HG03571 (cell line): Measurements from ENCODE around the gene CXCL16.

Experiments used
- ATAC-seq: cut with Tn5 transposase; IDR thresholded peaks from one replicate; pipeline ENCODE4 v1.9.1; 2021; ENCODE audit not compliant: unreplicated experiment

CXCL16 gene

DNA sequence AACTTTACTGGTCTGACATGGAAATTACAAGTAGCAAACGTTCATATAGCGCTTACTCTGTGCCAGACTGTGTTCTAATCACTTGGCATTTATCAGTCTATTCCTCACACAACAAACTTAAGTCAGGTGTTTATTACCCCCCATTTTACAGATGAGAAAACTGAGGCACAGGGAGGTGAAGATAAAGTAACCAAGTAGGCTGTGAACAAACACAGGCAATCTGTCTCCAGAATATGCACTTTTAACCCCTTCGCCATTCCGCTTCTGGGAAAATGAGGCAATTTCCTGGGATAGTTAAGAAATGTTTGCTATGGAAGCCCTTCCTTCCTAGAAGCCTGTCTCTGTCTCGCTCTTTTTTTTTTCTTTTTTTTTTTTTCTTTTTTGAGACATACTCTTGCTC, 12.2 kb upstream of the CXCL16 start:
- no peak for ATAC-seq

DNA sequence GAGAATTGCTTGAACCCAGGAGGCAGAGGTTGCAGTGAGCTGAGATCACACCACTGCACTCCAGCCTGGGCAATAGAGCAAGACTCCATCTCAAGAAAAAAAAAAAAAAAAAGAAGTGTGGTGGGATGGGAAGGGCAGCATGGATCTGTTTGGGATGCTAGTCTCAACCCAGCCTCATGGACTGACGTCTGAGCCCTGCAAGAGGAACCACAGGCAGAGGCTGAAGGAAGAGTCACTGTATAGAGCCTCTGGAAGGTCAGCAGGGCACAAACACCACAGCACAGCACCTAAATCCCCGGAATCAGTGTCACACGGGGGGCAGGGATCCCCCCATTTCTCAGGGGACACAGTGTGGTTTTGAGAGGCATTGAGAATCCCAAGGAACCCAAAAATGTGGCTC, 10.9 kb upstream of the CXCL16 start:
- no peak for ATAC-seq

DNA sequence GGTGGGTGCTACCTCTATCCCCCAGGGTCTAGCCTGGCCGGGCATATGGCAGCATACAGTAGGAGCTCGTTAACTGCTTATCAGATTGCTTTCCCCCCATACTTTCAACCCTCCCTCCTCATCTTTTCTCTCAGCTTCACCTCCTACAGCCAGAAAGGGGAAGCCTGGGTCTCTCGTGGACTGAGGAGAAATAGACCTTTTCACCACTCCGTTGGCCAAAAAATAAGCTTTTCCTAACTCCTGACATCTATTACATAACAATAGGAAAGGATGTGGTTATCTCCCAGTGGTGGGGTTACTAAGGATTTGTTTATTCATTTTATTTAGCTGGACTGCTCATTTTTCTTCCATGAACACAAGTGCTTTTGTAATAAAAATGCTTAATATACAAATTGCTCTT, 9.0 kb upstream of the CXCL16 start:
- ATAC-seq, result no peak

DNA sequence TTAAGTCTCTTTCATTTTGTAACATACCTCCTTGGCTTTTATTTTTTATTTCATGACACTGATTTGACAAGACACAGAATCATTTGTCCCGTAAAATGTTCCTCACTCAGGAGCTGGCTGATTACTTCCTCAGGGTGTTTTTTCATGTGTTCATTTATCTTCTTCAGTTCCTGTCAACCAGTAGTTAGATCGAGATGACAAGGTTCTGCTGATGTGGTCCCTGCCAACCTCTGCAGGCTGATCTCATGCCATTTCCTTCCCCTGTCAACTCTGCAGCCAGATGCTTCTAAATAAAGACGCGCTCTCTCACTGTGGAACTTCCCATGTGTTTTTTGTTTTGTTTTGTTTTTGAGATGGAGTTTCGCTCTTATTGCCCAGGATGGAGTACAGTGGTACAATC, 8.1 kb upstream of the CXCL16 start:
- ATAC-seq, result no peak

DNA sequence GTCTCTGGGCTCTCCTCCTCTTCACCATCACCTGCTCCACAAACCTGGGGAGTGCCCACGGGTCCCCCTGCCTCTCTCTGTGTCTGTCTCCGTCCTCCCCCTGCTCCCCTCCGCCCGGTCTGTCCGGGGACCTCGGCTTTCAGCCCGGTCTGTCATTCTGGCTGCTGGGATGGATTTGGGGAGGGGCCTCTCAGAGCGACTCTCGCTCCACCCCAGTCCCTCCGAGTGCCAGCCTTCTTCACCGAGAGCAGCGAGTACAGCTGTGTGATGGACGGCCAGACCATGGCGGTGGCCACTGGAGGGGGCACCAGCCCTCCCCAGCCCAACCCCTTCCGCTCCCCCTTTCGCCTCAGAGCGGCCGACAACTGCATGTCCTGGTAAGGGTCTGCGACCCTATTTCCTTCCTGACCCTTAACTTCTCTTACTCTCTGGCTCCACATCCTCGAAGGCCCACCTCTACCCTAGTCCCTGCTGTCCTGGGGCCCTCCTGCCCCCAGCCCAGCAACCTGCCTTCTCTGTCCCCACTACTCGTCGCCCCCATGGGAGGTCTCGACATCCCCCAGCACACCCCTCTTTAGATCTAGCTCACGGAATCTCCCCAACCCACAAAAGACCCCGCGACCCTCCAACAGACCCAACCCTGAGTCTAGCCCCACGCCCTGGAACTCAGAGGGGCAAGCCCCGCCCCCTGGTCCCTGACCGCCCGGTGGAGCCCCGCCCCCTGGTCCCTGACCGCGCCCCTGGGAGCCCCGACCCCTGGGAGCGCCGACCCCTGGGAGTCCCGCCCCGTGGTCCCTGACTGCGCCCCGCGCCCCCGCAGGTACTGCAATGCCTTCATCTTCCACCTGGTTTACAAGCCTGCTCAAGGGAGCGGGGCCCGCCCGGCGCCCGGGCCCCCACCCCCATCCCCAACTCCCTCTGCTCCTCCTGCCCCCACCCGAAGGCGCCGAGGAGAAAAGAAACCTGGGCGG, 5.6 kb upstream of the CXCL16 start:
- no peak for ATAC-seq

DNA sequence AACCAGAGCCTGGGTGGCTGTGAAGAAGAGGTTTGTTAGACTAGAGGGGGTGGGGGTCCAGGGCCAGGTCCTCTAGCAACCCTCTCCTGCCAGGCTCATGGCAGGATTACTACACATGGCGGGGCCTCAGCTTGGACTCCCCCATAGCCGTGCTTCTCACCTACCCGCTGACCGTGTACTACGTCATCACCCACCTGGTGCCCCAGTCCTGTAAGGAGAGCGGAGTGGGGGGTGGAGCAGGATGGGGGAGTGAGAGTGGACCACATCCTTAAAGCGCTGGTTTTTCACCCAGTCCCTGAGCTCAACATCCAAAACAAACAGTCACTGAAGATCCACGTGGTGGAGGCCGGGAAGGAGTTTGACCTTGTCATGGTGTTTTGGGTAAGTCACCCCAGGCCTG, 4.2 kb upstream of the CXCL16 start:
- ATAC-seq, result no peak

- no peak for ATAC-seq
Observed at GRCh38 chr17:4743216-4743615, 3.5 kb upstream of the CXCL16 start.

DNA sequence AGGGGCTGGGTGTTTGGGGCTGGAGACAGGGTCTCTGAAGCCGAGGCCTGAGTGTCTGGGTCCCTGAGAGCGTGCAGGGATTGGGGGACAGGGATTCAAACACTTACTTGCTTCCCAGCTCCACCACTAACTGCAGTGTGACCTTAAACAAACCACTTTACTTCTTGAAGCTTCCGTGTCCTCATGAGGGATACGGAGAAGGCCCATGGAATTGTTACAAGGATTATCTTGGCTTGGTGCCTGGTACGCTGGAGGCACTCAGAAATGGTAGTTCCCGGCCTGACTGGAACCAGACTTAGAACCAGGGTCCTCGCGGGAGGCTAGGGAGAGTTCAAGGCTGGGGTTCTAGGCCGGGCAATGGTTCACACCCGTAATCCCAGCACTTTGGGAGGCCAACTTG, 2.9 kb upstream of the CXCL16 start:
- ATAC-seq, result no peak

- ATAC-seq, result no peak
Observed at GRCh38 chr17:4742133-4742532, 2.4 kb upstream of the CXCL16 start.

DNA sequence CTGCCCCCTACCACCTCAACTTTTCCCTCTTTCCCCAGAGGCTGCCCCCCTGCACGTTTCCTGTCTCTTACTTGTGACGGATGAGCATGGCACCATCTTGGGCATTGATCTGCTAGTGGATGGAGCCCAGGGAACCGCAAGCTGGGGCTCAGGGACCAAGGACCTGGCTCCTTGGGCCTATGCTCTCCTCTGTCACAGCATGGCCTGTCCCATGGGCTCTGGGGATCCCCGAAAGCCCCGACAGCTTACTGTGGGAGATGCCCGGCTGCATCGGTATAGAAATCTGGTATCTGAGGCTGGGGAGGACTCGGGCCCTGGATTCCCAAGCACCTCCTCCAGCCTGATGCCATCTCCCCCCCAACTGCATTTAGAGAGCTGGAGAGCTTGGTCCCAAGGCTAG, 1.8 kb upstream of the CXCL16 start:
- no peak for ATAC-seq

- no peak for ATAC-seq
Observed at GRCh38 chr17:4740584-4740983, 856 bp upstream of the CXCL16 start.

DNA sequence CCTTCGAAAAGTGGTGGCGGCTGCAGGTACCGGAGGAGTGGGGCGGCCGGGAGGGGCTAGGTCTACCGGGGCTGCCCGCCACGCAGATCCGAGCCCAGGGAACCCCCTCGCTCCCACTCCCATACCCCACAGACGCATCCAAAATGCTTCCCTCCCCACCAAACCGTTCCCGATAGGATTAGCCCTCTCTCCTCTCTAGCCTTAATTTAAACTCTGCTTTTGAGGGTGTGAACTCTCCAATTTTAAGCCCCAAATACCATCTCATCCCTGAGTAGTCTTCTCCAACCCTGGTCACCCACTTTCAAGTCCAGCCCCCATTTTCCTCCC, 260 bp upstream of the CXCL16 start:
- ATAC-seq, result no peak

GRCh38 chr17:4738136-4739121, 1.3 kb downstream of the CXCL16 start:
- no peak for ATAC-seq

DNA sequence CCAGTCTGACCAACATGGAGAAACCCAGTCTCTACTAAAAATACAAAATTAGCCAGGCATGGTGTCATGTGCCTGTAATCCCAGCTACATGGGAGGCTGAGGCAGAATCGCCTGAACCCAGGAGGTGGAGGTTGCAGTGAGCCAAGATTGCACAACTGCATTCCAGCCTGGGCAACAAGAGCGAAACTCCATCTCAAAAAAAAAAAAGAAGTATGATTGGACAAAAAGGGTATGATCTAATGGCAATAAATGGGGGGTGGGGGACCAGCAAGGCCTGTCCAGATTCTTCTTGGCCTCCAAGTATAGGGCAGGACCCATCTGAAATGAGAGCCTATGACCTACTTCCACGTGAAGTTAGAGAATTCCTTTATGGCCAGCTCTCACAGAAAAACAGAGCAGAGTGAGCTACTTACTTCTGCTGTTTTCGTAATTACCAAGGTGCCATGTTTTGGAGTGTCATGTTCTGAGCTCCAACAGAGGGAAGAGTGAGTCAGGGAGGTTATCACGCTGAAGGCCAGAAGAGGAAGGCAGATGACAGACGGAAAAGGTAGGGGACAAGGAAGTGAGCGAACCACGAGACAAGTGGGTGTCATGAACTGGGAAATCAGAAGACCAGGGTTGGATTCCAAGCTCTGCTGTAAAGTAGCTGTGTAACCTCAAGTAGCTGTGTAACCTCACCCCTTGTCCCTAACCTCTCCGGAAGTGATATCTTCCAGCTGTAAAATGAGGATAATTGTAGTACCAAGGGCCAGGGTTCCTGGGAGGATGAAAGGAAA, 3.7 kb downstream of the CXCL16 start:
- ATAC-seq, result no peak

DNA sequence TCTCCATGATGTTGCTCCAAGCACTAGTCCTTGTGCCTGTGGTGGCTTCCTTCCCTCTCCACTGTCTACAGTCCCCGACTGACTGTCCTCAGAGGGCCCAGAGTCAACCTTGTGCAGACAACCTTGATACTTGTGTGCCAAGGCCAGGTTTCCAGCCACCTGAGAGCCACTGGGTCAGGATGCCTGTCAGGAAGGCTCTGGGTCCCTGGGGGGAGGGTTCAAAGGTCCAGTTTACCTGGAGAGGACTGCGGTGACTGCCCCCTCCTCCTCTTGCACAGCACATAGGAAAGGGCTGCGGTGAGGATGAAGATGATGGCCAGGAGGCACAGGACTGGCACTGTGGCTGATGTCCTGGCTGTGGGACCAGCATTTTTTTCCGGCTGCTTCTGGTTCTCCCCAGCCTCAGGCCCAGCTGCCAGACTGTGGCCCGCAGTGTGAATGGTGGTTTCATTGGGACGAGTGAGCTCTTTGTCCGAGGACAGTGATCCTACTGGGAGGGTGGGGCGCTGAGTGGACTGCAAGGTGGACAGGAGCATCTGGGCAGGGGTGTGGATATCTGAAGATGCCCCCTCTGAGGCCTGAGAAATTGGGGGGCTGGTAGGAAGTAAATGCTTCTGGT, 4.8 kb downstream of the CXCL16 start:
- no peak for ATAC-seq

DNA sequence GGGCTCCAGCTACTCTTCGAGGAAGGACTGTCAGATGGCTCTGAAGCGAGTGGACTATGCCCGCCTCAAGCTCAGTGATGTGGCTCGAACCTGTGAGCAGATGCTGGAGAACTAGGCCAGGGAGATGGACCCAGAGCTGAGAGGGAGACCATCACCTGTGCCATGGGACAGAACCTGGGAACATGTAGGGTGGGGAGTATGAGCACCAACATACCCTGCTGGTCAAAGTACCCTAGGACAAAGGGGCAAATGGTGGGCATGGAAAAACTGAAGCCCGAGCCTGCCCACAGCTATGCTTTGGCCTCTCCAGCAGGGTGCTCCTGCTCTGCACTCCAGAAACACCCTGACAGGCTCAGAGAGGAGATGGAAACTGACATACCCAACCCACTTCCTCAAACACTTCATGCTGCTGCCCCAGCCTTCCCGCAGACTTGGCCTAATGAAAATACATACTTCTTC, 6.6 kb downstream of the CXCL16 start:
- ATAC-seq, result peak; percentile 34

DNA sequence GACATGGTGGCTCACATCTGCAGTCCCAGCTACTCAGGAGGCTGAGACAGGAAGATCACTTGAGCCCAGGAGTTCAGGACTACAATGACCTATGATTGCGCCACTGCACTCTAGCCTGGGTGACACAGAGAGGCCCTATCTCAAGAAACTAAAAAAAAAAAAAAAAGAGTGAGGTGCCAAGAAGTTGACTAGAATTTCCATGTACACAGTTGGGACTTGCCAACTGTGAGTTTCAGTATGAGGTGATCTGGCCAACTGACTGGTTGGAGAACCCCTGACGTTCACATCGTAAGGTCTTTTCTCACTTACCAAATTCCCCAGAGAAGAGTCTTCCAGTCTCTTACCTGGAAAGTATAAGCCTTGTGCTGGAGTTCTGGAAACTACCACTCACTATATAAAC, 11.6 kb downstream of the CXCL16 start:
- no peak for ATAC-seq

- ATAC-seq, result no peak
Observed at GRCh38 chr17:4725646-4726310, 13.9 kb downstream of the CXCL16 start.

- ATAC-seq, result no peak
Observed at GRCh38 chr17:4724650-4725049, 15.1 kb downstream of the CXCL16 start.

- no peak for ATAC-seq
Observed at GRCh38 chr17:4722678-4723240, 17.0 kb downstream of the CXCL16 start.
